NCI-H748 (cell line): ENCODE measurements around the gene PTPN9.
"Not testable (repeated sequence)": the region's sequence is repeated elsewhere in the genome, so short reads cannot be mapped to it uniquely, and the experiment has no call there.

Experiments
- DNase-seq: peaks from one replicate; lab custom pipeline; 2025; ENCODE audit not compliant: unreplicated experiment; lab: John Stamatoyannopoulos, UW

PTPN9 gene

GRCh38 chr15:75532413-75533250 lies 46.5 kb downstream of the PTPN9 start:
- no peak for DNase-seq

GRCh38 chr15:75531041-75531450 lies 48.1 kb downstream of the PTPN9 start:
- DNase-seq, result peak; percentile 1

DNA sequence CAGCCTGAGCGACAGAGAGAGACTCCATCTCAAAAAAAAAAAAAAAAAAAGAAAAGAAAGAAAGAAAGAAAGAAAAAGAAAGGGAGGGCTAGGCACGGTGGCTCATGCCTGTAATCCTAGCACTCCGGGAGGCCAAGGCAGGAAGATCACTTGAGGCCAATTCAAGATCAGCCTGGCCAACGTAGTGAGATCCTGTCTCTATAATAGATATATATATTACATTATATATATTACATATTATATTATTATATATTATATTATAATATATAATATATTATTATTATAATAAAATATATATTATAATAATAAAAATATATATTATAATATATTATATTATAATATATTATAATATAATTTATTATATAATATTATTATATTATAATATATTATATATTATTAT lies 48.9 kb downstream of the PTPN9 start:
- no peak for DNase-seq

DNA sequence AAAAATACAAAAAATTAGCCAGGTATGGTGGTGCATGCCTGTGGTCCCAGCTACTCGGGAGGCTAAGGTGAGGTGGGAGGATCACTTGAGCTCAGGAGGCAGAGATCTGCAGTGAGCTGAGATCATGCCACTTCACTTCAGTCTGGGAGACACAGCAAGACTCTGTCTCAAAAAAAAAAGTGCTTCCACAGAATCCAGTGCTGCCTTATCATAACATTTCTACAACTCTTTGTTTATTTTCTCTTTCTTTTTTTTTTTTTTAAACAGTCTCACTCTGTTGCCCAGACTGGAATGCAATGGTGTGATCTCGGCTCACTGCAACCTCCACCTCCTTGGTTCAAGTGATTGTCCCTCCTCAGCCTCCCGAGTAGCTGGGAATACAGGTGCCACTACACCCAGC lies 53.4 kb downstream of the PTPN9 start:
- DNase-seq, result not testable (repeated sequence)

DNA sequence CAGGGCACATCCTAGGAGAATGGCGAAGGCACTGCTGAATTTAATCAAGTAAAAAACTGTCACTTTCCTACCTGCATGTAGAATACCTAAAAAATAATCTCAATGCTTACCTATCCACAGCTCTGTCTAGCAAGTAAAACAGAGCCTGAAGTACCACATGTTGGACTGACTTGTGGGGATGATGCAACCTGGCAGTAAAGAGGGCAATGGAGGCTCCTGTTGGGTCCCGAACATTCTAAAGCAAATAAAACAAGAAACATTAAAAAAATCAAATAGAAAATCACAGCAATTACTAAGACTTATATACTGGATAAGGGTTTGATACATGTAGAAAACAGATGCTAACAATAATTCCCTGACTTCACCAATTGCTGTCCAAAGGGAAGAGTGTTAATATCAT lies 56.1 kb downstream of the PTPN9 start:
- DNase-seq, result no peak

DNA sequence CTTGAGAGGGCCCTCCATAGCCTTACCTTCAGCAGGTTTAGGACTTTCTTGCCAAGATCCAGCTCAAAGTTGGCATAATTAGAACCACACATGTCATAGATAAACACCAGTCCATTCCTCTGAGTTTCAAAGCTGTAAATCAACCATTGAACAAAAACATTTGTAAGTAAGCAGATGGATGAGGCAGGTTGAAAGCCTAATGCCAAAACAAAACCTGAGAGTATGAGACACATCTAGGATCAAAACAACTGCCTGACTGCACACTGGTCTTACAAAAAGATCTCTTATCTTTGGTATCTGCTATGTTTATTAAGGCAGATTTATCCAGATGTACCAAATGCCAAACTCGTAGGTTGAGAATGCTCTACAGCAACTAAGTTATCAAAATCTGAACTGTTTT lies 61.9 kb downstream of the PTPN9 start:
- no peak for DNase-seq

- DNase-seq, result peak; percentile 7
Measured at GRCh38 chr15:75508840-75509532, 70.1 kb downstream of the PTPN9 start.

DNA sequence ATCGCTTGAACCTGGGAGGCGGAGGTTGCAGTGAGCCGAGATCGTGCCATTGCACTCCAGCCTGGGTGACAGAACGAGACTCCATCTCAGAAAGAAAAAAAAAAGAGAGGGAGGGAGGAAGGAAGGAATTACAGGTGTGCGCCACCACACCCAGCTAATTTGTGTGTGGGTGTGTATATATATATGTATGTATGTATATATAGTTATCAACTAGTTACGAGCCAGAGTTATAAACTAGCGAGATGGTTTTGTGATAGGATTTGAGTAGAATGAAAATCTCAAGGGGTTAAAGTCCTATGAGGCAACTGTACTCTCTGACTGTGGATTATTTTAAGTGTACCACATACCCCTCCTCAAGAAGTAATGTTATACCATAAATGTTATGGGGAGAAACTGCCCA lies 76.8 kb downstream of the PTPN9 start:
- DNase-seq, result no peak

DNA sequence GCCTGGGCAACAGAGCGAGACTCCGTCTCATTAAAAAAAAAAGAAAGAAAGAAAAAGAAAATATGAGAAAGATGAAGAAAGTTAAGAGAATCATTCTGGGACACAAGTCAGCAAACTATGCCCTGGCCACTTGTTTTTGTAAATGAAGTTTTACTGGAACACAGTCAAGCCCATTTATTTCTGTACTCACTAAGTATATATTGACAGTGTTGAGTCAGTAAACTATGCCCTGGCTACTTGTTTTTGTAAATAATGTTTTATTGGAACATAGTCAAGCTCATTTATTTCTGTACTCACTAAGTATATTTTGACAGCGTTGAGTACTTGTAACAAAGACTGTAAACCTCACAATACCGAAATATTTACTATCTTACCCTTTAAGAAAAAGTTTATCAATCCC lies 85.4 kb downstream of the PTPN9 start:
- no peak for DNase-seq

DNA sequence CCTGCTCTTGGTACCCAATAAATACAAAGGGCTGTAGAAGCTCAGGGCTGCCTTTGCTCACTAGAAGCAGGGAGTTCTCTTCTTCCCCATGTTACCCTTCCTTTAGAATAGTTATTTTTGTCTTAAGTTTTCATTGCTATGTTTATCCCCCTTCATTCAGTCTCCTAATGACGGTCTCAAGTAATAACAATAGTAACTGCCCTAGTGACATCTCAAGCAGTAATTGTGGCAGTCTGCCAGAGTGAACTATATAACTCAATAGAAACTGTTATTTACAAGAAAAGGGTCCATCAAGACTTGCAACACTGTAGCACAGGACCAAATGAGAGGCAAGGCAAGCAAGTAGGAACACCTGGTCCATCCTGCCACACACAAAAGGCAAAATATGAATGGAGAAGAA lies 95.2 kb downstream of the PTPN9 start:
- DNase-seq, result no peak

DNA sequence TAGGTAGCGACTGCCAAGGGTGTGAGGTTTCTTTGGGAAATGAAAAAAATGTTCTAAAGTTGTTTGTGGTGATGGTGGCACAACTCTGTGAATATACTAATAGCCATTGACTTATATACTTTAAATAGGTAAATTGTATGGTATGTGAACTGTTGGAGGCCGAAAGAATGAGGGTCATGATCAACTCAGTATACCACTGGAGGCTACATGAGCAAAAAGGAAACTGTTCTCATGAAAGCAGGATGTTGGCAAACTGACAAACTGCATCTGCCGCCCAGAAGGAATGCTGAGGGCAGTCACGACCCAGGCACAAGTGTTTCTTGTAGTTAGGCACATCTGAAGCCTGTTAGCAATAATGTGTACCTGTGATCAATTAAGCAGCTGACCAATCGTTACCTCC lies 95.6 kb downstream of the PTPN9 start:
- DNase-seq, result not testable (repeated sequence)

- DNase-seq, result no peak
Measured at GRCh38 chr15:75483106-75483505, 96.0 kb downstream of the PTPN9 start.

GRCh38 chr15:75480463-75480862 lies 98.7 kb downstream of the PTPN9 start:
- DNase-seq, result not testable (repeated sequence)

GRCh38 chr15:75479670-75480069 lies 99.4 kb downstream of the PTPN9 start:
- DNase-seq, result no peak

- DNase-seq, result not testable (repeated sequence)
Measured at GRCh38 chr15:75477094-75477493, 102.0 kb downstream of the PTPN9 start.

DNA sequence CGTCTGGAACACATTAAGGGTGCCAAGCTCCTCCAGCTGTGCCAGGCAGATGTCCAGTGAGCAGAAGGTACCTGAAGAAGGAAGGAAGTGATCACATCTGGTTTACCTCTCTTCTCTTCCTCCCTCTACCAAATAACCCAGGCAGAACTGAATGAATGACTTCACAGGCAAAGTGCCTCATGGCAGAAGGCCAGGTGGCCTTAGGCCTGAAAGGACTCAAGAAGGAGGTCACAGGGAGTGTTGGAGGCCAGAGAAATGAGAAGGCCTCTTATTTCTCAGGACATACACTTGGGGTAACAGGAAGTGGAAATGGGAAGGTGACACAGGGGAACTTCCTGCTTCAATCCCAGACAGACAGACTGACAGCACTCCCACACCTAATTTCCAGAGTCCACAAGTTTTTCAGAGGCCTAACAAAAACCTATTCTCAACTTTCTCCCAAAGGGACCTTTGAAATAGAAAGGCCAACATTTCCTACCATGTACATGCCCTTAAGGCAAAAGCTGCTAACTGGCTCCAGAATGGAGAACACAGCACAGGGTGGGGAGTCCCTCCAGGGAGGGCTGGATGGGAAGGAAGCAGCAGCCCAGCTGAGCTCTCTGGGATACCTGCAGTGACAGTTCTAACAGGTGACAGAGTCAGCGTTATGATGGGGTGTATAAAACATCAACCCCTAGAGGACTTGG lies 110.1 kb downstream of the PTPN9 start:
- DNase-seq, result no peak

GRCh38 chr15:75460646-75461045 lies 118.5 kb downstream of the PTPN9 start:
- no peak for DNase-seq

GRCh38 chr15:75459581-75459980 lies 119.5 kb downstream of the PTPN9 start:
- DNase-seq, result no peak

DNA sequence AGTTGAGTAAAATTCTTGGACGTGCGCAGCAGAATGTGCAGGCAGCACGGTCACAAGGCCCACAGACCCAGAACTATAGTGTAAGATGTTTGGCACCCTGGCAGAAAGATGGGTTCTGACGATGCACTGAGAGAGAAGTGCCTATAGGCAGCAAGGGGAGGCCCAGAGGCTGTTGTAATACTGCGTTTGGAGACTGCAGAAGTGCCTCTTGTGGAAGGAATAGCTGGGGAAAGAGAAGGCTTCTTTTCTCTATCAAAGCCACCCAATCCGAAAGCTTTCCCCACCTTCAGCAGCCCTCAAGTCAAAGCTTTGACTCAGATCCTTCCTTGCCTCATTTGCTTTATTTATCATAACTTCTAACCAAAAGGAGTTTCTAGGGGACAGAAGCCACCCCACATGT lies 122.4 kb downstream of the PTPN9 start:
- no peak for DNase-seq

DNA sequence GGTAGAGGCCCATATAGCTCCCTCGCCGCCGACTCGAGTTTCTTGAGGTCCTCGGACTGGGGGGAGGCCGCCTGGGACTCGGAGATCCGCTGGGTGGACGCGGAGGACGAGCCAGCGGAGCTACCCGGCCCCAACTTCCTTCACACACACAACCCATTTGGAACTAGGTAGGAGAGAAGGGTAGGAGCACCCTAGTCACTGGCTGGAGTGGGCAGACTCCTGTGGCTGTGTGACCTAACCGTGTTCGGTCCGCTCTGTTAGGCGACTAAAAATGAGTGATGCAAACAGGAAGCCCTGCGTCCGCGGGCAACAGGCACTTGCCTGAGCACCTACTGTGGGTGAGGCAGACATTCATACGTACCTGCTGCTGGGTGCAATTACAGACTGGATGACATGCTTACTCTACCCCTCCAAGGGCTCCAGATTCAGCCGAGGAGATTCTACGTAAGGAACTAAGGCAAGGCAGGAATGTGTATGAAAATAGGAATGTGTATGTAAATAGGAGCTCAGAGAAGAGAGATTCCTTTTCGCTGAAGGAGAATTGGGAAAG lies 123.1 kb downstream of the PTPN9 start:
- DNase-seq, result peak; percentile 65

- peak; percentile 69 for DNase-seq
Measured at GRCh38 chr15:75455424-75455981, 123.6 kb downstream of the PTPN9 start.
